Measurements from ENCODE around the gene REEP1. TPM values are rescaled to one million over a fixed set of nuclear protein-coding genes. Genes with fewer than 3 reads are reported as not detected.

REEP1 gene
- total RNA-seq, 1 donor, result 0.36 TPM

DNA sequence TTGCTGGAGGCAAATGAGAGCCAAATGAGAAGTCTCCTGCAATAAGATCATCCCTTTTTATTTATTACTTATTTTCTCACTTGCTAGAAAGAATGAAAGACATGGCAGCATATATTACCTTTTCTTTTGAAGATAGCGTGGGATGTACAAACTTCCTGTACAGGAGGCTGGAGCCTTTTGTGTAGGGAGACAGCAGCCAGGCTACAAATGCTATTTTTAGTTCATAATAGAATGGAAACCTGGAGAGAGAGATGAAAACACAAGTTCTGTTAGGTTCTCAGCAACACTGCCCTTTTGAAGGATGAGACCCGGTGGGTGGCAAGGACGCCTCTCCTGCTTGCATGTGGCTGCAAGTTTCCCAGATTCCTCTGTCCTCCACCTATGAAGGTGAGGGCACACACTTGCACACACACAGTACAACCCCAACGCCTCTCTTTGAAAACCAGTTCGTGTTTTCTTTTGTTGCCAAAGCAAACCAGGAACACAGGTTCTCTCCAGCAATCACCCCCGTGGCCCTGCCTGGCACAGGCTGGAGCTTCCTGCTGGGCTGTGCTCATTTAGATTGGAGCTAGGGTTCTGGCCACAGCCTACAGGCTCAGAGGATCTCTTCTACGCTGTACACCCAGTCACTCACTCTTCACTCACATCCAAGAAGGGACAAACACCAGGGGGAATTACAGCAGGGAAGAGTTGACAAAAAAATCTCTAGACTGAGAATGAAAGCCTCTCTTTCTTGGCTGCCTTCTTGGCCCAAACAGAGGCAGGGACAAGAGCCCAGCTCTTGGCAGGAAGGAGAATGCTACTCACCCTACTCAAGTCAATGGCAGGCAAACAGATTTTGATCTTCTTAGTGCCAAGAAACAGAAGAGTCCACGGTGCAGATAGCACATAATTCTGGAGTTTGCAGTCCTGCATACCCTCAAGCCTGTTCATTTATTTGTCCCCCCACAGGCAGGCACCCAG lies 82.6 kb downstream of the REEP1 start:
- H3K4me3 ChIP-seq (ENCODE audit: insufficient read depth, low read length), result no peak overlapping the region
- H3K4me1 ChIP-seq (ENCODE audit: insufficient read depth, low read length), result no peaks in the 10 kb centered on the region
- TF ChIP-seq, protein P1, sequence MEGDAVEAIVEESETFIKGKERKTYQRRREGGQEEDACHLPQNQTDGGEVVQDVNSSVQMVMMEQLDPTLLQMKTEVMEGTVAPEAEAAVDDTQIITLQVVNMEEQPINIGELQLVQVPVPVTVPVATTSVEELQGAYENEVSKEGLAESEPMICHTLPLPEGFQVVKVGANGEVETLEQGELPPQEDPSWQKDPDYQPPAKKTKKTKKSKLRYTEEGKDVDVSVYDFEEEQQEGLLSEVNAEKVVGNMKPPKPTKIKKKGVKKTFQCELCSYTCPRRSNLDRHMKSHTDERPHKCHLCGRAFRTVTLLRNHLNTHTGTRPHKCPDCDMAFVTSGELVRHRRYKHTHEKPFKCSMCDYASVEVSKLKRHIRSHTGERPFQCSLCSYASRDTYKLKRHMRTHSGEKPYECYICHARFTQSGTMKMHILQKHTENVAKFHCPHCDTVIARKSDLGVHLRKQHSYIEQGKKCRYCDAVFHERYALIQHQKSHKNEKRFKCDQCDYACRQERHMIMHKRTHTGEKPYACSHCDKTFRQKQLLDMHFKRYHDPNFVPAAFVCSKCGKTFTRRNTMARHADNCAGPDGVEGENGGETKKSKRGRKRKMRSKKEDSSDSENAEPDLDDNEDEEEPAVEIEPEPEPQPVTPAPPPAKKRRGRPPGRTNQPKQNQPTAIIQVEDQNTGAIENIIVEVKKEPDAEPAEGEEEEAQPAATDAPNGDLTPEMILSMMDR (IDR thresholded peaks at IDR 0.05; ENCODE audit: extremely low read depth, low read depth, low read length), result no peak
- H3K27me3 ChIP-seq (ENCODE audit: insufficient read depth, low read length), result peaks cover 23% of the 10 kb centered on the region
- no peaks in the 10 kb centered on the region for H4K20me1 ChIP-seq (ENCODE audit: insufficient read depth, low read length)
- no peaks in the 10 kb centered on the region for H3K79me2 ChIP-seq (ENCODE audit: insufficient read depth, low read length)
- no peak overlapping the region for H3K4me2 ChIP-seq (ENCODE audit: insufficient read depth, low read length)
- no peak overlapping the region for H3K27ac ChIP-seq (ENCODE audit: low read depth, low read length)
- no peak overlapping the region for H2AFZ ChIP-seq (ENCODE audit: low read length)
- DNase-seq (ENCODE audit: insufficient read length, low spot score, missing footprints), result no peak
- H3K9me3 ChIP-seq (ENCODE audit: low read depth, low read length), result no peaks in the 10 kb centered on the region
- no peaks in the 10 kb centered on the region for H3K36me3 ChIP-seq (ENCODE audit: insufficient read depth, low read length)

DNA sequence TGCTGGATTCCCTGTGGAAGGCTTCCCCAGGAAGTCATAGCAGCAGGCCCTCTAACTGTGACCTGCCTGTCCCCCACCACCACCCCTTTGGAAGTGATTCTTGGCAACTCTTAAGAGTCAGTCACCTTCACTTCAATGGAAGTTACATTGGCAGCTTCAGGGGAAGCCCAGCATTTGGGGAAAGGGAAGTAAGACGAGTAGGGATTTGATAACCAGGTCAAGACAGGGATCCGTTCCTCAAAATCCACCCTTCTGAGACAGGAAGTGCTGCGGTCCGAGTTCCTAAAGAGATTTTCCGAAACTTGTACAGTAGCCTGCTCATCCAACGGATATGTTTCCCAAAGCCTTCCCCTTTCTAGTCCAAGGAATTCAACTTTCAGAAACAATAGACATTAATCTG lies 84.0 kb downstream of the REEP1 start:
- TF ChIP-seq, protein P1 (IDR thresholded peaks at IDR 0.05; ENCODE audit: extremely low read depth, low read depth, low read length), result no peak
- Histone ChIP-seq H3K4me3 (ENCODE audit: insufficient read depth, low read length) (no peak overlapping the region), H3K36me3 (ENCODE audit: insufficient read depth, low read length) (no peaks in the 10 kb centered on the region), H3K27ac (ENCODE audit: low read depth, low read length) (no peak overlapping the region), H3K4me1 (ENCODE audit: insufficient read depth, low read length) (no peaks in the 10 kb centered on the region), H3K4me2 (ENCODE audit: insufficient read depth, low read length) (no peak overlapping the region), H2AFZ (ENCODE audit: low read length) (no peak overlapping the region), H3K9me3 (ENCODE audit: low read depth, low read length) (no peaks in the 10 kb centered on the region), H3K79me2 (ENCODE audit: insufficient read depth, low read length) (no peaks in the 10 kb centered on the region), H4K20me1 (ENCODE audit: insufficient read depth, low read length) (no peaks in the 10 kb centered on the region), H3K27me3 (ENCODE audit: insufficient read depth, low read length) (peaks cover 23% of the 10 kb centered on the region)
- DNase-seq (ENCODE audit: insufficient read length, low spot score, missing footprints), result no peak

DNA sequence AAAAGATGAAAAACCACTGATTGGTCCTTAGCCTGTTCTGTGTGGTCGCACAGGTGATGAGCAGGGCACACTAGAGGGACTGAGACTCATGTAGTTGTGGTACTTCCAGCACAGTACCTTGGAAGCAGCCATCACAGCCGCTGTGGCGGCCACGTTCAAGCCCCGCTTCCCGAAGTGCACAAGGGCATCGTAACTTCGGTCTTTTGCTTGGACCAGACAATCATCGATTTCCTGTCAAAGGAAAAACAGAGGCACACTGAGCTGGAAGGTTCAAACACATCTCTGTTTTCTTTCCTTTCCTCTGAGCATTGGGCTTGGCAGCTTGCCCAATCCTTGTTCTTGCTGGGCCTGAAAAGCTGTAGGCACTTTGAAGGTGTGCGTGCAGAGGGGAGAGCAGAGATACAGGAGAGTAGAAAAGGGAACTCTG lies 85.6 kb downstream of the REEP1 start:
- H3K4me1 ChIP-seq (ENCODE audit: insufficient read depth, low read length), result no peaks in the 10 kb centered on the region

More for the DNA sequence above, 85.6 kb downstream of the REEP1 start:
- no peaks in the 10 kb centered on the region for H3K36me3 ChIP-seq (ENCODE audit: insufficient read depth, low read length)
- H3K4me3 ChIP-seq (ENCODE audit: insufficient read depth, low read length), result no peak overlapping the region
- no peaks in the 10 kb centered on the region for H4K20me1 ChIP-seq (ENCODE audit: insufficient read depth, low read length)
- no peak overlapping the region for H3K4me2 ChIP-seq (ENCODE audit: insufficient read depth, low read length)
- H2AFZ ChIP-seq (ENCODE audit: low read length), result no peak overlapping the region
- peaks cover 23% of the 10 kb centered on the region for H3K27me3 ChIP-seq (ENCODE audit: insufficient read depth, low read length)
- DNase-seq (ENCODE audit: insufficient read length, low spot score, missing footprints), result no peak
- H3K27ac ChIP-seq (ENCODE audit: low read depth, low read length), result no peak overlapping the region
- no peaks in the 10 kb centered on the region for H3K9me3 ChIP-seq (ENCODE audit: low read depth, low read length)
- H3K79me2 ChIP-seq (ENCODE audit: insufficient read depth, low read length), result no peaks in the 10 kb centered on the region
- TF ChIP-seq, protein P1 (IDR thresholded peaks at IDR 0.05; ENCODE audit: extremely low read depth, low read depth, low read length), result no peak

Measured in osteoblast (primary cell).